ENCODE results near the gene HSPD1. TPM values are rescaled to one million over a fixed set of nuclear protein-coding genes. Genes with fewer than 3 reads are reported as not detected.

Gene HSPD1
- total RNA-seq, 2 donors from 2014 or later = 344 to 822 TPM

Other genes starting within 250 kb of the HSPD1 start
- gene ANKRD44, start 189.1 kb downstream of the HSPD1 start, total RNA-seq = 100 to 1,000 TPM; 131 to 154 TPM
- gene SF3B1, start 64.8 kb downstream of the HSPD1 start, total RNA-seq = 100 to 1,000 TPM; 273 to 277 TPM
- gene COQ10B, start 46.3 kb downstream of the HSPD1 start, total RNA-seq = 10 to 100 TPM; 15.8 to 20.1 TPM
- gene HSPE1, start 539 bp upstream of the HSPD1 start, total RNA-seq = 100 to 1,000 TPM; 151 to 313 TPM
- gene MOB4, start 16.2 kb upstream of the HSPD1 start, total RNA-seq = 10 to 100 TPM; 13.4 to 20.1 TPM
- gene RFTN2, start 175.7 kb upstream of the HSPD1 start, total RNA-seq = under 1 TPM; 0.17 to 0.29 TPM
- 10 to 100 TPM in 1 of 2 donors, 1 to 10 TPM in 1; 9.4 to 20.6 TPM for gene MARS2, start 205.5 kb upstream of the HSPD1 start, total RNA-seq